GM12872 (cell line): ENCODE data around the gene SPTB.

ENCODE experiments used
- TF ChIP-seq, protein P1 (sequence below): IDR thresholded peaks from 3 replicates; pipeline ENCODE4 v1.5.1; 2011; ENCODE audit warnings: low read depth, mild to moderate bottlenecking, low read length, moderate library complexity; ENCODE audit not compliant: insufficient read depth

The SPTB gene

DNA sequence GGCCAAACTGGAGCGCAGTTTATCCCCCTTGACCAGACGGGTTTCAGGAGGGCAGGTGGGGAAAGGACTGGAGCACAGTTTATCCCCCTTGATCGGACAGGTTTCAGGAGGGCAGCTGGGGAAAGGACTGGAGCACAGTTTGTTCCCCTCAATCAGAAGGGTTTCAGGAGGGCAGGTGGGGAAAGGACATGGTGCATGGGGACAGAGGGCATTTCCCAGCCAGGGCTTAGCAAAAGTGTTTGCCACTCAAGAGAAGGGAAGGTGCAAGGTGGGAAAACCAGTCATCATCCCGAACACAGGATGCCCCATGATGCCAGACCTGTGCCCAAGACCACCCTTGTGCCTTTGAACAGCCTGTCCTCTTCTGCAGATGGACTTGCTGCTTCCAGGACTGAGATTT, 54.7 kb downstream of the SPTB start:
- TF ChIP-seq, protein P1, sequence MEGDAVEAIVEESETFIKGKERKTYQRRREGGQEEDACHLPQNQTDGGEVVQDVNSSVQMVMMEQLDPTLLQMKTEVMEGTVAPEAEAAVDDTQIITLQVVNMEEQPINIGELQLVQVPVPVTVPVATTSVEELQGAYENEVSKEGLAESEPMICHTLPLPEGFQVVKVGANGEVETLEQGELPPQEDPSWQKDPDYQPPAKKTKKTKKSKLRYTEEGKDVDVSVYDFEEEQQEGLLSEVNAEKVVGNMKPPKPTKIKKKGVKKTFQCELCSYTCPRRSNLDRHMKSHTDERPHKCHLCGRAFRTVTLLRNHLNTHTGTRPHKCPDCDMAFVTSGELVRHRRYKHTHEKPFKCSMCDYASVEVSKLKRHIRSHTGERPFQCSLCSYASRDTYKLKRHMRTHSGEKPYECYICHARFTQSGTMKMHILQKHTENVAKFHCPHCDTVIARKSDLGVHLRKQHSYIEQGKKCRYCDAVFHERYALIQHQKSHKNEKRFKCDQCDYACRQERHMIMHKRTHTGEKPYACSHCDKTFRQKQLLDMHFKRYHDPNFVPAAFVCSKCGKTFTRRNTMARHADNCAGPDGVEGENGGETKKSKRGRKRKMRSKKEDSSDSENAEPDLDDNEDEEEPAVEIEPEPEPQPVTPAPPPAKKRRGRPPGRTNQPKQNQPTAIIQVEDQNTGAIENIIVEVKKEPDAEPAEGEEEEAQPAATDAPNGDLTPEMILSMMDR: no peak

DNA sequence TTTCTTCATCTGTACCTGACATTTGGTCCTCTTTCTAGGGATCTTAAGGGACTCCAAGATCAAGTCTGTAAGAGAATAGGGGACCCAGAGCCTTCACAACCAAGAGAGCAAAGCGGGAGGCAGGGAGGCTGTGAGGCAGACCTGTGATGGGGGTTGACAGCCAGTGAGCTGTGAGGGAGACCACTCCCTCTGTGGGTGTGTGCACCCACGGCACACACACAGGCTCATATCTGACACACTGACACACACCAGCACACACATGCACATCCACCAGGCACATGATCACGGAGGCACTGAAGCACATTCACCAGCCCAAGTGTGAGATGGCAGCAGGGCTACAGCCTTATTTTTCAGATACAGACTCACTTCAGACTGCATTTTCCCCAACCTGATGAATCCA, 55.2 kb downstream of the SPTB start:
- TF ChIP-seq, protein P1: no peak

DNA sequence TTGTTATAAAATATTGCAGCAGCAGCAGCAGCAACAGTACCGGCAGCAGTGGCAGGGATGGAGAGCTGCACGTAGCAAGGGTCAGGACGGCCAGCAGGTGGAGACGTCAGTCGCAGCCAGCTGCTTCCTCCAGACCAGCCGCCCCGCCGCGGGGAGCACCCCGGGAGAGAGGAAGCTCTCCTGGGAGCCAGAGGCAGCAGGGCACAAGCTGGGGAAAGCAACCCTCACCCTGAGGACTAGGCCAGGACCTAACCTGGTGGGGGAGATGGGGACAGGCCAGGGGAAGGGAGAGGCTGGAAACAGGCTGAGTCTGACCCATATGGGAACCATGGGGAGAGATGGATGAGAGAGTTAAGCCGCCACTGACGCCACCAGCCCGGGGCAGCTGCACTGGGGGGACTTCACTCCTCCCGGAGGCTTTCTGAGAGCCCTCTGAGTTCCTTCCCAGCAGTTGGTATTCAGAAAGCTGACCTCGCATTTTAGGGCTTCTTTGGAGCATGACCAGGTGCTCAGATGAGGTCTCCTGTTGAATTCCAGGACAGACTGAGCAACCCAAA, 56.3 kb downstream of the SPTB start:
- TF ChIP-seq, protein P1: peak; percentile 78

DNA sequence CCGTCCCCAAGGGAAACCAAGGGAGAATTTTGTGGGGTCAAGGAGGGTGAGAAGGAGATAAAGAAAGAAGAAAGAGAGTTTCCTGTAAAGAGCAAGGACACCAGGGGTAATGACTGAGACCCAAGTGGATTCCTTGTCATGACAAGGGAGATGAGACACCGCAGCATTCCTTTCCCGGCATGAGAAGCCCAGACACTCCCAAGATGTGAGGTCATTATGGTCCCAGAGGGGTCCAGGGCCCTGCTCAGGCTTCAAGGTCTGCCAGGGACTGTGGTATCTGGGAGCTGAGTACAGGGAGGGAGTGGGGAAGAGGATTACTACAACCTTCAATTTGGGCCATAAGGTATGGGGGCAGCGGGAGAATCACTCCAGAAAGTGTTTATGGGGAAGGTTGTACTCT, 58.1 kb downstream of the SPTB start:
- TF ChIP-seq, protein P1: no peak

DNA sequence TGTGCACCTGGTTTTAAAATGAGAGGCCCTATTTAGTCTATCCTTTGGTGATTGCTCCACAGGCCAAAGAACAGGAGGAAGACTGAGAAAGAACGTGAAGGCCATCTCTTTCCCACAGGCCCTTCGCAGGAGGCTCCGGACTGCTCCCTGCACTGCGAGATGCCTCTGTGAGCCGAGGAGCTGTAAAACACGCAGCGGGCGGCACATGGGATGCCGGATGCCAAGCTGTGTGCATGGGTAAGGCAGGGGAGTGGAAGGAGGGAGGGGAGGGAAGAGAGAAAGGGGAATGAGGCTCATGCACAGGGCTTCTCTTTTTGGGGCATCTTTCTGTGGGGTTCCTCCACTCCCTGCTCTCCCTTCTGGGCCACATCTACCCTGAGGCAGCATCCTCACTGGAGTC, 61.6 kb downstream of the SPTB start:
- TF ChIP-seq, protein P1: no peak

DNA sequence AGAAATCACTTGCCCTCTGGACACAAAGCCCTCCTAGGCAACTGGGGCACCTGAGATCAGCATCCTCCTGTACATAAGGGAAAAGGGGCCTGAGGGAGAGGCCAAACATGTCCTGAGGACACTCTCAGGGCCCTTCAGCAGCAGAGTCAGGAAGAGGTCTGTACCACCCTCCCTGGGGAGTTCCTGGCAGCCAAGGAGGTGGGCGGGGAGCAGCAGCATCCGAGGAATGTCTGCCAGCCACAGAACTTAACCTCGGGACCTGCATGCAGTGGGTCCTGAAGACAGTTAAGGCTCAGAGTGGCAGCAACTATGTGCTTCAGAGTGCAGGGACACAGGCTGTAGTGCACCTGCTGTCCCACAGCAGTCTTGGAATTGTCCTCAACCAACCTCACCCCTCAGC, 62.1 kb downstream of the SPTB start:
- TF ChIP-seq, protein P1: no peak

DNA sequence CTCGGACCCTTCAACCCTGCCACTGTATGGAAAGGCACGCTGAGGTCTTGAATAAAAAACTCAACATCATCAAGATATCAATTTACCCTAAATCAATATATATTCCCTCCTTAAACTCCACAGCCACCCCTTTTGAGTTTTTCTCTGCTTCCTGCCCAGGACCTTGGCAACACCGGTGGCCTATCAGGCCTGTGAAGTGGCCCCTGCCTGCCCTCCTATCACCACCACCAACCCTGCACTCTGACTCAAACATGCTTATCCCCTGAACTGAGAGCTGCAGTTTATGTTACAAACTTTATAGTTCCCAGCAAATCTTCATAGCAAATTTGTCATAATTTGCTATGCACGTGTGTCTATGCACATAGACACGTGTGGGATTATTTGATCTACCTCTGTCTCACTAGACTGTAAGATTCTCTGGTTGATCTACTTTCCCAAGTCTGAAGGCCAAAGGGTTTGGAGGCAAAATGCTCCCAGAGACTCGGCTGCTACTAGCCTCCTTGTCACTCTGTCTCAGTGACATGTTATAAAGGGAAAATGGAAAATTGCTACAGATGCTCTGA, 63.4 kb downstream of the SPTB start:
- TF ChIP-seq, protein P1: no peak
